Small intestine (tissue), 7 donors: ENCODE data around the gene CNDP2. TPM values are rescaled to one million over a fixed set of nuclear protein-coding genes. Genes with fewer than 3 reads are reported as not detected.

Source experiments
- DNase-seq, 2 donors: peaks; one replicate each; pipeline versions ENCODE4 v3.0.0 to v3.0.0-alpha.2; 2013
- FAIRE-seq: peaks from 2 replicates; lab custom pipeline; 2012; peaks lifted over from hg19 to GRCh38; lab: Jason Lieb, UNC
- H3K27ac ChIP-seq, 3 donors: one replicate each; pipeline ENCODE4 v1.5.1; 2013; ENCODE audit warnings: low read length in 2 of 3, mild to moderate bottlenecking in 2 of 3, control low read depth in 1 of 3, inconsistent platforms in 1 of 3, low read depth in 1 of 3, moderate library complexity in 1 of 3
- H3K27me3 ChIP-seq, 3 donors: one replicate each; pipeline ENCODE4 v1.6.1; 2013; ENCODE audit warnings: low read length in 3 of 3, inconsistent platforms in 1 of 3; ENCODE audit not compliant: control insufficient read depth in 3 of 3, insufficient read depth in 3 of 3
- H3K36me3 ChIP-seq, 3 donors: one replicate each; pipeline ENCODE4 v1.6.1; 2013; ENCODE audit warnings: low read length in 3 of 3, inconsistent platforms in 1 of 3, low read depth in 1 of 3, mild to moderate bottlenecking in 1 of 3, moderate library complexity in 1 of 3; ENCODE audit not compliant: control insufficient read depth in 3 of 3, insufficient read depth in 2 of 3
- H3K4me1 ChIP-seq, 3 donors: one replicate each; pipeline ENCODE4 v1.6.1; 2013; ENCODE audit warnings: low read length in 2 of 3, inconsistent platforms in 1 of 3, low read depth in 1 of 3, mild to moderate bottlenecking in 1 of 3, moderate library complexity in 1 of 3; ENCODE audit not compliant: control insufficient read depth in 3 of 3, insufficient read depth in 2 of 3
- H3K4me3 ChIP-seq, 3 donors: one replicate each; pipeline ENCODE4 v1.5.1; 2013; ENCODE audit warnings: low read length in 3 of 3, control low read depth in 1 of 3, inconsistent platforms in 1 of 3, low read depth in 1 of 3, mild to moderate bottlenecking in 1 of 3, moderate library complexity in 1 of 3
- H3K9me3 ChIP-seq, 2 donors: one replicate each; pipeline ENCODE4 v1.6.1; 2013; ENCODE audit warnings: low read depth in 1 of 2, low read length in 1 of 2; ENCODE audit not compliant: control insufficient read depth in 2 of 2, insufficient read depth in 1 of 2
- WGBS, 3 donors: extraction: QIAGEN DNeasy Blood & Tissue Kit; methylation state at CpG; one replicate each; pipeline ENCODE4 v1.1.7; 2013; 5-methylcytosine and 5-hydroxymethylcytosine counted together
- polyA plus RNA-seq, 4 donors: library from polyadenylated mRNA; stranded (reverse) in 3 of 4; unstranded in 1 of 4; fragments of 200-250 nt in 3 of 4; fragments of 120-200 nt in 1 of 4; gene quantifications; one replicate each; pipeline versions ENCODE4 v1.2.1 to v1.2.3, GENCODE V29; 2013
- donor health status: healthy with polysubstance abuse.
- donor health status: control.
- donor health status: control.
- donor health status: Bipolar disorder and iron deficiency.
- donor health status: healthy.

The CNDP2 gene
- polyA plus RNA-seq, 4 donors, result 215 to 423 (median 327) TPM

DNA sequence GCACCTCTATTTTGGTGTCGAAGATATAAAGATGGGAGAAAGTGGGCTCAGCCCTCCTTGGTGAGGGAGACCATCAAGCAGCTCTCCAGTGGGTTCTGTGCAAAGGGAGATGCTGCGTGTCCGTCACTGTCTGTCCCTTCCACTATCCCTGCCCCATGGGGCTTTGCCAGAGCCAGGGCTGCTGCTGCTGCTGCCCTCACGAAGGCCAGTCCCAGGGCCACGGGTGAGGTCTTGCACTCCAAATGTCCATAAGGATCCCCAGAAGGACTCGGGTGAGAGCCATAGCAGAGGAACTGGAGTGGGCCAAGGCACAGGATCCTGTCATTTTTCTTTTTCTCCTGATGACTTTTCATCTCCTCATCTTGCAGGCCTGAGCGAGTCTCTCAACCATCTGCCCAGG is 35.3 kb upstream of the CNDP2 start:
- Histone ChIP-seq H3K27me3 (peaks cover 5 to 58% (median 9%) of the 10 kb centered on the region in 3 donors), H3K9me3 (no peaks in the 10 kb centered on the region), H3K4me1 (no peaks in the 10 kb centered on the region), H3K36me3 (no peaks in the 10 kb centered on the region), H3K27ac (no peak overlapping the region), H3K4me3 (no peak overlapping the region)
- DNase-seq, result no peak
- no peak for FAIRE-seq
- 89 to 94% (median 93%) methylated on average over 7 of the region's 7 CpGs for WGBS, 3 donors

DNA sequence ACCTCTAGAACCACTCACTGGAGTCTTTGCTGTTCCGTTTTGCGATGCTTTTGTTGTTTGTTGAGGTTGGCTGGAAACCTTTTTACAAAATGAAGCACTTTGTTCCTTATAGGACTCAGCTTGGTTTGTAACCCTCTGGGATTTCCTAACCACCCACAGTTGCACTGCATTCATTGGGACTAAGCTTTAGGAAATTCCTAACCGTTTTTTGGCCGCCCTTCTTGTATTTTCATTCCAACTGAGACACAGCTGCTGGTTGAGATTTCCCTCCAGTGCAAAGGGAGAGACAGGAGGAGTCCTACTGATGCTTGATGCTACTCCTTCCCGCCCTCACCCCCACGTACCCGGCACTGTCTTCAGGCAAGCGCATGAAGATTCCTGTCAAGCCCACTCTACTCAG is 32.9 kb upstream of the CNDP2 start:
- Histone ChIP-seq H3K4me3 (no peak overlapping the region), H3K27me3 (peaks cover 0 to 38% (median 0%) of the 10 kb centered on the region in 3 donors), H3K4me1 (no peaks in the 10 kb centered on the region), H3K9me3 (no peaks in the 10 kb centered on the region), H3K27ac (no peak overlapping the region), H3K36me3 (no peaks in the 10 kb centered on the region)
- 73 to 87% (median 86%) methylated on average over 8 of the region's 8 CpGs for whole genome bisulfite sequencing, 3 donors
- no peak for DNase-seq
- no peak for FAIRE-seq

DNA sequence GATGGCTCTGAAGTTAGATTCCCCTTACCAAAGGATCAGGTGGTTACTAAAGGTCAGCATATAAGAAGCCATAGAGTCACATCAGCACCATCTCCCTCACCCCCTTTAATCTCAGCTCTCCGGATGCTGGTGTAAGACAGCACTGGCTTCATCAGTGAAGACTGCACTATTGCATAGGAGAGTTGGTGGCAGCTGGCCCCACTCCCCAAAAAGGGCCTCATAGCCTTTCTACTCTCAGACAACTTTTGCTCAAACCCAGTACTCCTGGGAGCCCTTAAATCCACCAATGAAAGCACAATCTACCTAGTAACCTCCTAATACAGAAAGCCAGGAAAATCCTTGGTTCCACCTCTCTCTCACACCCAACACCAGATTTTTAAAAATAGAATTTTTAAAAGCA is 32.2 kb upstream of the CNDP2 start:
- Histone ChIP-seq H3K27ac (no peak overlapping the region), H3K36me3 (no peaks in the 10 kb centered on the region), H3K4me1 (no peaks in the 10 kb centered on the region), H3K9me3 (no peaks in the 10 kb centered on the region), H3K27me3 (peaks cover 0 to 30% (median 0%) of the 10 kb centered on the region in 3 donors), H3K4me3 (no peak overlapping the region)
- DNase-seq (no peak), FAIRE-seq (no peak)
- WGBS, 3 donors, result 94 to 96% (median 96%) methylated on average over 1 of the region's 1 CpG

DNA sequence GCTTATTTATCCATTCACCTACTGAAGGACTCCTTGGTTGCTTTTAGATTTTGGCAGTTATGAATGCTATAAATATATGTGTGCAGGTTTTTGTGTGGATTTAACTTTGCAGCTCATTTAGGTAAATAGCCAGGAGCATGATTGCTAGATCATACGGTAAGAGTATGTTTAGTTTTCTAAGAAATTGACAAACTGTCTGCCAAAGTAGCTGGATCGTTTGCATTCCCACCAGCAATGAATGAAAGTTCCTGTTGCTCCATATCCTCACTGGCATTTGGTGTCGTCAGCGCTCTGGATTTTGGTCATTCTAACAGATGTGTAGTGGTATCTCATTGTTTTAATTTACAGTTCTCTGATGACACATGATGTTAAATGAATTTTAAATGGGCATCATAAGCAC is 30.4 kb upstream of the CNDP2 start:
- Histone ChIP-seq H3K36me3 (no peaks in the 10 kb centered on the region), H3K4me3 (no peak overlapping the region), H3K4me1 (no peaks in the 10 kb centered on the region), H3K27me3 (peaks cover 0 to 18% (median 0%) of the 10 kb centered on the region in 3 donors), H3K9me3 (no peaks in the 10 kb centered on the region), H3K27ac (no peak overlapping the region)
- FAIRE-seq, result no peak
- DNase-seq, result no peak
- 90 to 94% (median 91%) methylated on average over 4 of the region's 4 CpGs for WGBS, 3 donors

DNA sequence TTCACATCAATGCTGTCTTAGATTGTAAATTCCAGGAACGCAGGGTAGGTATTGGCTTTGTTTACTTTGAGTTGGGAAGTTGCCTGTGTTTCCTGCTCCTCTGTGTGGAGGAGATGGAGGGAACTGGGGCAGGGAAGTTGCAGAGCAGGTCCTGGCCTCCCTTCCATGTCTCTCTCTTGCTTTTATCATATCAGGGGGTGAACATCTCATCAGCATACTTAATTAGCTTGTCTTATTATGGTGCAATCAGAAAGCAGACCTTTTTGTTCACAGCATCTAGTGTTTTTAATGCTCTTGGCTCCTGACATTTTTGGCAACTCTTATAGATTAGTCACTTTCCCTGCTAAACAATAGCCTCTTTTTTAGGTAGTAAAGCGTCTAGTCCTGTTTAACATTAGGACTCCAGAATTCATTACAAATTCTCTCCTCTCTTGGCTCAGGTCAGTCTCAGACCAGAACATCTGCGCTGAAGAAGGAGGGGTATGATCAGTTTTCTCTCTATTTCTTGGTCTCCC is 27.6 kb upstream of the CNDP2 start:
- Histone ChIP-seq H3K4me3 (no peak overlapping the region), H3K27ac (no peak overlapping the region)
- FAIRE-seq, result no peak

DNA sequence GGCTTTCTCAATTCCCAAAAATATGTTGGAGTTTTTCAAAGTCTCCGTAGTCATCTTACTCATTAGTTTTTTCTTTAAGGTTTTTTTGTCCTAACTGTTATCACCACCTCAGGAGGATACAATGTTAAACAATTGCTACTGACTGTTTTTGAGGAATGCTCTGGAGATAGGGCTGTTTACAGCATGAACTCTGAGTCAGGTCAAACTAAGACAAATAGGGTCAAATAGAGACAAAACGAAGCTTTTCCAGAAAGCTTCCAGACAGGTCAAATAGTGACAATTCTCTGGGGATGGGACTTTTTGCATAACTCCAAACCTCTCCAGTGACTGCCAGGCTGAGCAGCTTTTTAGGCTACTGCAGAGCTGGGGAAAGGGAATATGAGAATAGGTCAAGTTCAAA is 23.9 kb upstream of the CNDP2 start:
- H3K4me1 ChIP-seq, result no peaks in the 10 kb centered on the region
- no peak overlapping the region for H3K4me3 ChIP-seq
- no peaks in the 10 kb centered on the region for H3K9me3 ChIP-seq
- FAIRE-seq, result no peak
- 65 to 82% (median 69%) methylated on average over 2 of the region's 2 CpGs for WGBS, 3 donors
- no peak for DNase-seq
- H3K27ac ChIP-seq, result no peak overlapping the region
- no peaks in the 10 kb centered on the region for H3K27me3 ChIP-seq
- no peaks in the 10 kb centered on the region for H3K36me3 ChIP-seq

More for the DNA sequence above, 27.6 kb upstream of the CNDP2 start:
- no peaks in the 10 kb centered on the region for H3K4me1 ChIP-seq
- H3K36me3 ChIP-seq, result no peaks in the 10 kb centered on the region
- peaks cover 0 to 3% (median 0%) of the 10 kb centered on the region in 3 donors for H3K27me3 ChIP-seq
- WGBS, 3 donors, result 41 to 59% (median 45%) methylated on average over 3 of the region's 3 CpGs
- H3K9me3 ChIP-seq, result no peaks in the 10 kb centered on the region
- no peak for DNase-seq

DNA sequence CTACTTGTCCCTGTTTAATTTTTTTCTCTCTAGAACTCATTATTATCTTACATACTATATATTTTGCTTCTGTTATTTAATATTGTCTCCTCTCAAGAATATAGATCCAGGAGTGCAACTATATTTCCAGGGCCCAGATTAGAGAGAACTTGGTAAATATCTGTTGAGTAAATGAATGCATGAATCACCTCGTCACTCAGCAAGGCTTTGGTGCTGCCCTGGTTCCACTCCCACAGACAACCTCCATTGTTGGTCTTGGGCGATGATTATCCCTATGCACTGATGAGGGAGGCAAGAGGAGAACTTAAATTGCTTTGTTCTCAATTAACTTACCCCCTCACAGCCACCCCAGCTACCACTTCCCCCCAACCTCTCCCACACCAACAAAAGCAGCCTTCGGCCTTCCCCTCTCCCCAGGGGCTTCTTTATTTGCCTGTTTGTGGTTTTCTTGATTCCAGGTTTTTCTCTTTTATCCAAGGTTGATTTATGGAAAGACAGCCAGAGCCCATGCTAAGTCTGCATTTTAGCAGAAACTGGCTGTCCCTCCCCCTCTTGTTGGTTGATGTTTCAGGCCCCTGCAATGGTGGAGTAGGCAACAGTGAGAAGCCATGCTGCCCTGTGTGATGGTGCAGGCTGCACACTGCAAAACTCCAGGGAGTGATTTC is 22.1 kb upstream of the CNDP2 start:
- Histone ChIP-seq H3K27me3 (no peaks in the 10 kb centered on the region), H3K4me1 (no peaks in the 10 kb centered on the region), H3K4me3 (no peak overlapping the region), H3K27ac (no peak overlapping the region), H3K9me3 (no peaks in the 10 kb centered on the region), H3K36me3 (no peaks in the 10 kb centered on the region)
- FAIRE-seq (no peak), DNase-seq (no peak)
- 87 to 94% (median 94%) methylated on average over 3 of the region's 3 CpGs for WGBS, 3 donors

DNA sequence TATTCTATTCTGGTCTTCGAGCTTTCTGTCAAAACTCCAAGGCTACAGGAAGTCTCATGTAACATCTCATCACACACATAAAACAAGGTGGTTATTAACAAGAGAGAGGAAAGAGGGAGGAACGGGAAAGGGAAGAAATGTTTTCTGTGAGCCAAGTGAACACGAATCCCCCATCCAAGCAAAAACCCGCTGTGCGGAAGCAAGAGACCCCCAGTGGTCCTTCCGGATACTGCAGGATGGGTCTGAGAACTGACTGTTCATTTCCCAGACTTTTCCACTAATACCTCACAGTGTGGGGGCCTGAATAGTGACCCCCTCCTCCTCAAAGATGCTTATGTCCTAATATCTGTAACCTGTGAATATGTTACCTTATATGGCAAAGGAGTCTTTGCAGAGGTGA is 20.0 kb upstream of the CNDP2 start:
- no peak for DNase-seq
- FAIRE-seq, result no peak
- Histone ChIP-seq H3K4me1 (peaks cover 0 to 16% (median 0%) of the 10 kb centered on the region in 3 donors), H3K4me3 (no peak overlapping the region), H3K27me3 (no peaks in the 10 kb centered on the region), H3K36me3 (no peaks in the 10 kb centered on the region), H3K9me3 (no peaks in the 10 kb centered on the region), H3K27ac (no peak overlapping the region)
- WGBS, 3 donors, result 47 to 79% (median 65%) methylated on average over 6 of the region's 6 CpGs
